Smooth muscle cell (in vitro differentiated cells): Measurements from ENCODE around the gene TGFBR2. TPM values are rescaled to one million over a fixed set of nuclear protein-coding genes. Genes with fewer than 3 reads are reported as not detected.

ENCODE experiments used
- DNase-seq: peaks from one replicate; lab custom pipeline; 2025; ENCODE audit not compliant: unreplicated experiment; lab: John Stamatoyannopoulos, UW
- H2AFZ ChIP-seq: fragments of 200-600 bp; sonication (generic); 2 replicates; pipeline ENCODE4 v1.6.0; 2016; ENCODE audit warnings: antibody characterized with exemption, low read depth, mild to moderate bottlenecking
- H3F3A ChIP-seq: fragments of 200-600 bp; sonication (generic); 2 replicates; pipeline ENCODE4 v1.6.0; 2017; ENCODE audit warnings: antibody characterized with exemption, low read depth
- H3K27ac ChIP-seq: fragments of 200-600 bp; sonication (generic); 2 replicates; pipeline ENCODE4 v1.5.1; 2016; ENCODE audit warnings: low read depth, mild to moderate bottlenecking
- H3K27me3 ChIP-seq: fragments of 200-600 bp; sonication (generic); 2 replicates; pipeline ENCODE4 v1.6.1; 2016; ENCODE audit warnings: low read depth, mild to moderate bottlenecking
- H3K36me3 ChIP-seq: fragments of 200-600 bp; sonication (generic); 2 replicates; pipeline ENCODE4 v1.5.1; 2016; ENCODE audit warnings: low read depth
- H3K4me1 ChIP-seq: fragments of 200-600 bp; sonication (generic); 2 replicates; pipeline ENCODE4 v1.5.1; 2016; ENCODE audit warnings: low read depth
- H3K4me2 ChIP-seq: fragments of 200-600 bp; sonication (generic); 2 replicates; pipeline ENCODE4 v1.6.0; 2016; ENCODE audit warnings: mild to moderate bottlenecking
- H3K4me3 ChIP-seq: fragments of 200-600 bp; sonication (generic); 2 replicates; pipeline ENCODE4 v1.5.1; 2016; ENCODE audit warnings: mild to moderate bottlenecking
- H3K79me2 ChIP-seq: fragments of 200-600 bp; sonication (generic); 2 replicates; pipeline ENCODE4 v1.6.0; 2016; ENCODE audit warnings: low read depth, mild to moderate bottlenecking
- H3K9ac ChIP-seq: fragments of 200-600 bp; sonication (generic); 2 replicates; pipeline ENCODE4 v1.6.0; 2016; ENCODE audit warnings: low read depth
- H3K9me3 ChIP-seq: fragments of 200-600 bp; sonication (generic); replicated peaks from 2 replicates; pipeline ENCODE4 v1.5.1; 2016; ENCODE audit warnings: low read depth
- H4K20me1 ChIP-seq: fragments of 200-600 bp; sonication (generic); 2 replicates; pipeline ENCODE4 v1.6.0; 2016; ENCODE audit warnings: low read depth
- WGBS: methylation state at CpG from one replicate; pipeline ENCODE4 v1.1.7; 2016; ENCODE audit warnings: low lambda C conversion rate; 5-methylcytosine and 5-hydroxymethylcytosine counted together
- polyA plus RNA-seq: library from polyadenylated mRNA; unstranded; fragments of >200 nt; fragmentation: Nextera tagmentation; extraction: Ambion mirVana; gene quantifications from 2 replicates; pipeline ENCODE4 v1.2.1, GENCODE V29; 2016
- total RNA-seq: library from RNA; depleted of rRNA; stranded (reverse); fragments of >200 nt; gene quantifications from 2 replicates; pipeline ENCODE4 v1.2.3, GENCODE V29; 2014
- TF ChIP-seq, protein P1 (sequence below): fragments of 200-600 bp; sonication (generic); IDR thresholded peaks from 2 replicates; pipeline ENCODE4 v1.5.1; 2017; ENCODE audit warnings: borderline replicate concordance, mild to moderate bottlenecking, antibody characterized with exemption; ENCODE audit not compliant: insufficient read depth, poor library complexity, severe bottlenecking

The TGFBR2 gene
- total and polyA plus RNA-seq, 2 experiments from 2014 or later: 39.6 to 53.7 TPM

DNA sequence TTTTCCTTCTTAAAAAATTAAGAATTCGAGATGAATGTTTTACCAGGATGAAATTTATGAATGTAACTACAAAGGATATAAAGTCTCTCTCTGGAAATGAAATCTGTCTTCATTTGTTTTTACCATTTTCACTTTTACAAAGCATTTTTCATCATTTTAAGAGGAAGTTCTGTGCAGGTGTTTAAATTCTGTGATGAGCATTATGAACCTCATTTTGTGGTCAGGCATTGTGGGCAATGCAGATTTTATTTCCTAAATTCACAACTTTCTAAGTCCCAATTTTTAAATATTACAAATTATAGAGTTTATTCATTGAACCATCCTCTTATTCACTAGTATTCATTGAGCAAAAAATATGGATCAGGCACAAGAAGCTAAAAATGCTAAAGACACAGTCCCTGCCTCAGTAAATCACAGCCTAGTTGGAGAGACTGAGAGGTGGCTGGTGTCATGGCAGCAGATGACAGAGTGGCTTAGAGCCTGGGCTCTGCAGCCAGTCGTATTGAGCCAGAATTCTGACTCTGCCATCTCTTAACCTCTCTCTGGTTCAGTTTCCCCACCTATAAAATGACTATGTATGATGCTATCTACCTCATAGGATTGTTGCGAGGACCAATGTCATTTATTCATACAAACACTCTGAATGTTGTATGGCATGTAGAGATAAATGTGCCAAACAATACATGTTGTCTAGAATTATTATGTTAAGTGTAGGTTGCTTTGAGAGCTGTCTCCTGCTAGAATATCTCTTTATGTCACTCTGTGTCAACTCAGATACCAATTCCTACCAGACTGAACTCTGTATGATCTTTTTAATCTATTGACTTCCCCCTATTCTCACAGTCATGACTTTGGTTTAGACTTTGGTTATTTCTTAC is 7.5 kb upstream of the TGFBR2 start:
- Histone ChIP-seq H3K27ac (no peak overlapping the region), H3K27me3 (no peaks in the 10 kb centered on the region), H3F3A (no peaks in the 10 kb centered on the region), H3K4me3 (no peak overlapping the region), H3K9me3 (no peaks in the 10 kb centered on the region), H3K4me2 (no peak overlapping the region), H3K36me3 (no peaks in the 10 kb centered on the region), H3K79me2 (no peaks in the 10 kb centered on the region), H2AFZ (no peak overlapping the region), H4K20me1 (no peaks in the 10 kb centered on the region), H3K9ac (no peak overlapping the region), H3K4me1 (peaks cover 8% of the 10 kb centered on the region)
- WGBS: 84% methylated on average over 3 of the region's 3 CpGs
- DNase-seq: no peak
- TF ChIP-seq, protein P1, sequence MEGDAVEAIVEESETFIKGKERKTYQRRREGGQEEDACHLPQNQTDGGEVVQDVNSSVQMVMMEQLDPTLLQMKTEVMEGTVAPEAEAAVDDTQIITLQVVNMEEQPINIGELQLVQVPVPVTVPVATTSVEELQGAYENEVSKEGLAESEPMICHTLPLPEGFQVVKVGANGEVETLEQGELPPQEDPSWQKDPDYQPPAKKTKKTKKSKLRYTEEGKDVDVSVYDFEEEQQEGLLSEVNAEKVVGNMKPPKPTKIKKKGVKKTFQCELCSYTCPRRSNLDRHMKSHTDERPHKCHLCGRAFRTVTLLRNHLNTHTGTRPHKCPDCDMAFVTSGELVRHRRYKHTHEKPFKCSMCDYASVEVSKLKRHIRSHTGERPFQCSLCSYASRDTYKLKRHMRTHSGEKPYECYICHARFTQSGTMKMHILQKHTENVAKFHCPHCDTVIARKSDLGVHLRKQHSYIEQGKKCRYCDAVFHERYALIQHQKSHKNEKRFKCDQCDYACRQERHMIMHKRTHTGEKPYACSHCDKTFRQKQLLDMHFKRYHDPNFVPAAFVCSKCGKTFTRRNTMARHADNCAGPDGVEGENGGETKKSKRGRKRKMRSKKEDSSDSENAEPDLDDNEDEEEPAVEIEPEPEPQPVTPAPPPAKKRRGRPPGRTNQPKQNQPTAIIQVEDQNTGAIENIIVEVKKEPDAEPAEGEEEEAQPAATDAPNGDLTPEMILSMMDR: no peak

DNA sequence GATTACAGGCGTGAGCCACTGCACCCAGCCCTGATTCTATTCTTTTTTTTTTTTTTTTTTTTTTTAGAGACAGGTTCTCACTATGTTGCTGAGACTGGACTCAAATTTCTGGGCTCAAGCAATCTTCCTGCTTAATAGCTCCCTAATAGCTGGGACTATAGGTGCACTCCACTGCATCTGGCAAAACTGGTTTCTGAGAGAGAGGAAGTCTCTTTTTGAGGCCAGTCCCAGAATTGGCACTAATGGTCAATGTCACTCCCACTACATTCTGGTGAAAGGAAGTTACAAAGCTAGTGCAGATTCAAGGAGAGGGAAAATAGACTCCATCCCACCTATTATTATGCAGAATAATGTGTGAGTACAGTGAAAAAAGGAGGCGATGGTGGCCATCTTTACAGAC is 5.8 kb upstream of the TGFBR2 start:
- Histone ChIP-seq H3K4me2 (no peak overlapping the region), H3F3A (no peaks in the 10 kb centered on the region), H2AFZ (no peak overlapping the region), H3K9me3 (no peaks in the 10 kb centered on the region), H3K9ac (no peak overlapping the region), H3K27me3 (no peaks in the 10 kb centered on the region), H3K4me3 (no peak overlapping the region), H3K27ac (no peak overlapping the region), H3K36me3 (no peaks in the 10 kb centered on the region), H3K4me1 (peaks cover 8% of the 10 kb centered on the region), H4K20me1 (no peaks in the 10 kb centered on the region), H3K79me2 (no peaks in the 10 kb centered on the region)
- 93% methylated on average over 2 of the region's 2 CpGs for WGBS
- DNase-seq: no peak
- TF ChIP-seq, protein P1: no peak

DNA sequence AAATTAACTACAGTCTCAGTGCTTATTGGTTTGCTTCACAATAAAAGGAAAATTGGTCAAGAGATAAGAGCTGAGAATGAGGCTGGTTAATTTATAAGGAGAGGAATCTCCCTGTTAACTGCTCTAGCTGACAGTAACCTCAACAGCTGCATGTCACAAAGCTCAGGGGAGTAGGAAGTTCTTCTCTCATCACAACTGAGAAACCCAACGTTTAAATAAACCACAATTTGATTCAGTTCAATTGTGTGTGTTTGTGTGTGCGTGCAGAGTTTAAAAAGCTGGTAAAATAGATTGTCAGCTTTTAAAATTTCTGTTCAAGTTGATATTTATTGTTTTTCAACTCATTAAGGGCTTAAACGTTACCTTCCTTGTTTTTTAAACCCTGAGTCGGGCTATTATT is 3.5 kb upstream of the TGFBR2 start:
- TF ChIP-seq, protein P1: no peak
- no peak overlapping the region for H3K4me2 ChIP-seq
- DNase-seq: no peak
- 74% methylated on average over 4 of the region's 4 CpGs for WGBS
- peaks cover 6% of the 10 kb centered on the region for H3K4me1 ChIP-seq
- H3K9me3 ChIP-seq: no peaks in the 10 kb centered on the region
- H3F3A ChIP-seq: no peaks in the 10 kb centered on the region
- H2AFZ ChIP-seq: peak overlapping the region; percentile 11
- no peaks in the 10 kb centered on the region for H3K27me3 ChIP-seq
- no peak overlapping the region for H3K9ac ChIP-seq
- H3K27ac ChIP-seq: no peak overlapping the region
- peaks cover 1% of the 10 kb centered on the region for H4K20me1 ChIP-seq
- H3K4me3 ChIP-seq: no peak overlapping the region
- H3K36me3 ChIP-seq: no peaks in the 10 kb centered on the region
- peaks cover 14% of the 10 kb centered on the region for H3K79me2 ChIP-seq

DNA sequence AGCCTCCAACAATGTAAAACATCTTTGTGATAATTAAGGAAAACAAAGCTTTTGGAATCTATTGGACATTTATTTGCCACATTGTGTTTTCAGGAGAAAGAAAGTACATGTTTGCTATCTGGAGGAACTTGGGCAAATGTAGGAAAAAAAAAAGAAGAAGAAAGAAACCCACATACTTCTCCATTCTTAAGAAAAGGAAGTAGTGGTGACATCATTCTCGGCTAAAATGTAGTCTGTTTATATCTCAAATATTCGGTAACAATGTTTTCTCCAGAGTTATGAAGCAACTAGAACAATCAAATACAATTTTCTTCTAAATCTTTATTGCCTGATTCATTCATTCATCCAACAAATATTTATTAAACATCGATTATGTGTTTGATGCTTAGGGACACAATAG is 2.3 kb upstream of the TGFBR2 start:
- Histone ChIP-seq H3K27me3 (no peaks in the 10 kb centered on the region), H3K79me2 (peaks cover 26% of the 10 kb centered on the region), H3K4me1 (peaks cover 5% of the 10 kb centered on the region), H3K27ac (no peak overlapping the region), H3K9me3 (no peaks in the 10 kb centered on the region), H3K36me3 (no peaks in the 10 kb centered on the region), H4K20me1 (peaks cover 10% of the 10 kb centered on the region), H2AFZ (no peak overlapping the region), H3K9ac (no peak overlapping the region), H3F3A (no peaks in the 10 kb centered on the region), H3K4me2 (no peak overlapping the region), H3K4me3 (no peak overlapping the region)
- 86% methylated on average over 3 of the region's 3 CpGs for WGBS
- TF ChIP-seq, protein P1: no peak
- DNase-seq: no peak
